ENCODE measurements around the gene HACD1.

The HACD1 gene

DNA sequence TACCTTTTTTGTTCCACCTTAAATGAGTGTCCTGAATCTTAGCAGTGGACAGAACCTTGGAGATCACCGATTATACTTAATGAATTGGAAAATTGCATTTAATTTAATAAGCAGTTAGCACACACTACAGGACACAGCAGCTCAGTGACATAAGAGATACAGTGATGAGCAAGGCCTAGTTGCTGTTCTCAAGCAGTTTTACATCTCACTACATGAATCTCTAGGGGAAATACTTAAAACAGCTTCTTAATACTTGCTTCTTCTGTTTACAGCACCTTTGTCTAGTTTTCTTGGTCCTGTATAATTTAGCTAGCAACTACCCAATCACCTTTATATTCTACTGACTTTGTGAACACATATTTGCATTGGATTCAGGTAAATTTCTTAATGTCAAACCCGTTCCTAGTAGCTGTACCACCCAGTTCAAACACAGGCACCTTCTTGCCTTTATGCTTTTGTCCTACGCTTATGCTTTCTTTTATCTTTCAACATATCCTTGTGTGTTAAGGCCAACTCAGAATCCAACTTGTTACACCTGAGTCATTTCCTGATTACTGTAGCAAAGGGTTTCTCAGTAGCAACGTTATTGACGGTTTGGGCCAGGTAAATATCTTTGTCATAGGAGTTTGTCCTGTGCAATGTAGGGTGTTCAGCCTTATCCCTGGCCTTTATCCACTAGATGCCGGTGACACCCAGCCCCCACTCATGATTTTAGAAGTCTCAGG lies 28.6 kb upstream of the HACD1 start:
- Histone ChIP-seq H3K9me3 (no peaks in the 10 kb centered on the region), H3K36me3 (peaks cover 11% of the 10 kb centered on the region), H3K4me3 (ENCODE audit: low read depth, low read length) (peak overlapping the region; percentile 98), H3K4me1 (0 out of 2 replicates have a peak, but pooled peaks cover 2% of the 10 kb centered on the region), H3K27me3 (no peaks in the 10 kb centered on the region)
- TF ChIP-seq, protein P1, sequence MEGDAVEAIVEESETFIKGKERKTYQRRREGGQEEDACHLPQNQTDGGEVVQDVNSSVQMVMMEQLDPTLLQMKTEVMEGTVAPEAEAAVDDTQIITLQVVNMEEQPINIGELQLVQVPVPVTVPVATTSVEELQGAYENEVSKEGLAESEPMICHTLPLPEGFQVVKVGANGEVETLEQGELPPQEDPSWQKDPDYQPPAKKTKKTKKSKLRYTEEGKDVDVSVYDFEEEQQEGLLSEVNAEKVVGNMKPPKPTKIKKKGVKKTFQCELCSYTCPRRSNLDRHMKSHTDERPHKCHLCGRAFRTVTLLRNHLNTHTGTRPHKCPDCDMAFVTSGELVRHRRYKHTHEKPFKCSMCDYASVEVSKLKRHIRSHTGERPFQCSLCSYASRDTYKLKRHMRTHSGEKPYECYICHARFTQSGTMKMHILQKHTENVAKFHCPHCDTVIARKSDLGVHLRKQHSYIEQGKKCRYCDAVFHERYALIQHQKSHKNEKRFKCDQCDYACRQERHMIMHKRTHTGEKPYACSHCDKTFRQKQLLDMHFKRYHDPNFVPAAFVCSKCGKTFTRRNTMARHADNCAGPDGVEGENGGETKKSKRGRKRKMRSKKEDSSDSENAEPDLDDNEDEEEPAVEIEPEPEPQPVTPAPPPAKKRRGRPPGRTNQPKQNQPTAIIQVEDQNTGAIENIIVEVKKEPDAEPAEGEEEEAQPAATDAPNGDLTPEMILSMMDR (IDR thresholded peaks at IDR 0.05; ENCODE audit: low read depth, low read length) = no peak
- DNase-seq = no peak

DNA sequence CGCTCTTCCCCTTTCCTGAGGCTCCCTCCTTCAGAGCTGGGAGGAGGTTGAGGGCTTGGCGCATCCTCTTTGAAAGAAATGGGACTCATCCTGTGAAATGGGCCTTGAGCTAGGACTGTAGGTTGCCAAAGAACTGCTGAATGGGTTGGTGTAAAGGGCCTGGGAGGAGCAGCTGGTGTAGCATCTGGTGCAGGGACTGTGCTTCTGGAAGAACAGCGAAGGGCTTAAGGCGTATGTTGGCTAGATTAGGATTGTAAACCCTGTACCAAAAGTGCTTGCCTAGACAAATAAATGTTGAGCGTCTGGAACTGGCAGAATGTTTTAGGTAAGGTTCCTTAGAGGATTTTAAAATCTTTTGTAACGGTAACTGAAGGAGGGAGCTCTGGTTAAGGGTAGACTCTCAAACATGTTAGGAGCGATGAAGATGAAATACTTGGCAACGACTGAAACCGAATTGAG lies 27.3 kb upstream of the HACD1 start:
- Histone ChIP-seq H3K27me3 (no peaks in the 10 kb centered on the region), H3K36me3 (peaks cover 11% of the 10 kb centered on the region), H3K4me1 (0 out of 2 replicates have a peak, but pooled peaks cover 2% of the 10 kb centered on the region), H3K4me3 (ENCODE audit: low read depth, low read length) (peak overlapping the region; percentile 98), H3K9me3 (no peaks in the 10 kb centered on the region)
- TF ChIP-seq, protein P1 (IDR thresholded peaks at IDR 0.05; ENCODE audit: low read depth, low read length) = no peak
- DNase-seq = peak; percentile 30

DNA sequence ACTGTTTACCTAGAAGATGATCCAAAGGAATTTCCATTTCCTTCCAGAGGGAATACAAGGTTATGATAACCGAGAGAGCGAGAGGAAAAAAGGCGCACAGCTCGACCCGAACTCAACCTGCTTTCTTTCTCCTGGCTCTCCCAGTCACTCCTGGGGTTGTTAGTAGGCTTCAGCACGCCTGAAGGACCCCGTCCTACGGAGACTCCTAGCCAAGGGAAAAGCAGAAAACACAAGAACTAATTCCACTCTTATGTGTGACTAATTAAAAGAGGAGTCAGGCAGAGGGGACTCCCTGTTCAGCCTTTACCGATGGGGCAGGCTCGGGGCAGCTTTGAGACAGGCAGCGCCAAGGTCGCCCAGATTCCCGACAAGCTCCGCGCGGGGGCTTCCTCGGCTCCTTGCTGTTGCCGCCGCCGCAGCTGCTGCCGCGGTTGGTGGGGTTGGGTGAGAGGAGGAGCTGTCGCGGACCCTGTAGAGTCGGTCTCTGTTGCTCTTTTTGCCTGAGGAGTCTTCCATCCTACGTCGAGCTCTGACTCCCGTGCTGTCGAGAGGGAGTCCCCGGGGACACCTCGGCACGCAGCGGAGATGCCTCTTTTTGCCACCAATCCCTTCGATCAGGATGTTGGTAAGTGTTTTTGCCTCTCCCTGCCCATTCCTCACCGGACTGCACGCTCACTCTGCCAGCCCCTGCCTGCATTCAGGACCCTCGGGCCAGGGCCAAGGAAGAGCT lies 26.7 kb upstream of the HACD1 start, which contains the start of gene STAM:
Gene STAM (plus strand): TSS at position 397 of the 730 bp plus-strand sequence. CDS start 189 bp downstream, at position 586.
- peak; percentile 94 for DNase-seq
- TF ChIP-seq, protein P1 (IDR thresholded peaks at IDR 0.05; ENCODE audit: low read depth, low read length) = no peak
- 0 out of 2 replicates have a peak, but pooled peaks cover 2% of the 10 kb centered on the region for H3K4me1 ChIP-seq

DNA sequence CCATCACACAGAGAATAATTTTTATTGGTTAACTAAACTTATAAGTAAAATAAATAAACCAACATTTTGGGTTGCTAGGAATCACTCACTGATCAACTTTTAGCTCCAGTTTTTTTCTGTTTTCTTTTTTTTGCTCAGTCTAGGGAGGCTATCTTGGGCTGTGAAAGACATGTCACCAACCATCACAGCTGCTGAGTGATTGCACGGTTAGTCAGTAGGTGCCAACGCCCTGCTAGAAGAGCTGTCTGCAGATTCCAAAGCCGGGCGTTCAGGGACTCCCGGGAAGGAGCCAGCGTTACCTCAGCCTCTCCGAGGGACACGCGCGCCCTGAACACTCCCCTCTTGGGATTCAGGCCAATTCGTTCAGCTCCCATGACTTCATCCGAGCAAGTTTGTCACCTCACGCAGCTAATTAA lies 26.2 kb upstream of the HACD1 start:
- Histone ChIP-seq H3K4me1 (0 out of 2 replicates have a peak, but pooled peaks cover 2% of the 10 kb centered on the region), H3K27me3 (no peaks in the 10 kb centered on the region), H3K9me3 (no peaks in the 10 kb centered on the region), H3K4me3 (ENCODE audit: low read depth, low read length) (peak overlapping the region; percentile 98), H3K36me3 (peaks cover 7% of the 10 kb centered on the region; the same call in 1 of the 2 replicates)
- TF ChIP-seq, protein P1 (IDR thresholded peaks at IDR 0.05; ENCODE audit: low read depth, low read length) = no peak
- DNase-seq = peak; percentile 64

More for the DNA sequence above, 26.7 kb upstream of the HACD1 start, which contains the start of gene STAM:
- peaks cover 11% of the 10 kb centered on the region for H3K36me3 ChIP-seq
- no peaks in the 10 kb centered on the region for H3K27me3 ChIP-seq
- H3K9me3 ChIP-seq = no peaks in the 10 kb centered on the region
- H3K4me3 ChIP-seq (ENCODE audit: low read depth, low read length) = peak within 1 kb of the TSS; percentile 98

DNA sequence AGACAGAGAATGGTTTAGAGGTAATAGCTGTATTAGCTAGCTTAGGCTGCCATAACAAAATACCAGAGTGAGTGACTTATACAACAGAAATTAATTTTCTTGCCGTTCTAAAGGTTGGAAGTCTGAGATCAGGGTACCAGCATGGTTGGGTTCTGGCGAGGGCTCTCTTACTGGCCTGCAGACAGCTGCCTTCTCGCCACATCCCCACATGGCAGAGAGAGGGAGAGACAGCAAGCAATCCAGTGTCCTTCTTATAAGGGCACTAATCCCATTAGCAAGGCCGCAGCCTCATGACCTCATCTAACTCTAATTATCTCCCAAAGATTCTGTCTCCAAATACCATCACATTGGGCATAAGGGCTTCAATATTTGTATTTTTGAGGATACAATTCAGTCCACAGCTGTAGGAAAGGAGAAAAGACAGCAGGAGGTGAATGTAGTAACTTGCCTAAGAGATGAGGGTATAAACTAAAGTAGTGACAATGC lies 23.2 kb upstream of the HACD1 start:
- TF ChIP-seq, protein P1 (IDR thresholded peaks at IDR 0.05; ENCODE audit: low read depth, low read length) = no peak

More for the DNA sequence above, 23.2 kb upstream of the HACD1 start:
- Histone ChIP-seq H3K4me1 (no peaks in the 10 kb centered on the region), H3K9me3 (no peaks in the 10 kb centered on the region), H3K4me3 (ENCODE audit: low read depth, low read length) (no peak overlapping the region), H3K27me3 (no peaks in the 10 kb centered on the region), H3K36me3 (no peaks in the 10 kb centered on the region)
- no peak for DNase-seq

Measured in BE2C (cell line).